ENCODE results near the gene XPA.

Gene XPA

GRCh38 chr9:97651646-97652045 lies 45.5 kb downstream of the XPA start:
- no peak for DNase-seq (ENCODE audit: low read depth in 2 of 2)

GRCh38 chr9:97647996-97648395 lies 49.1 kb downstream of the XPA start:
- no peak for DNase-seq (ENCODE audit: low read depth in 2 of 2)

- DNase-seq (ENCODE audit: low read depth in 2 of 2): no peak
Measured at GRCh38 chr9:97645720-97646119, 51.4 kb downstream of the XPA start.

- DNase-seq (ENCODE audit: low read depth in 2 of 2): no peak
Measured at GRCh38 chr9:97640325-97640724, 56.8 kb downstream of the XPA start.

- no peak for DNase-seq (ENCODE audit: low read depth in 2 of 2)
Measured at GRCh38 chr9:97638666-97639065, 58.5 kb downstream of the XPA start.

GRCh38 chr9:97636903-97637302 lies 60.2 kb downstream of the XPA start:
- no peak for DNase-seq (ENCODE audit: low read depth in 2 of 2)

GRCh38 chr9:97635026-97635425 lies 62.1 kb downstream of the XPA start:
- DNase-seq (ENCODE audit: low read depth in 2 of 2): no peak

- no peak for DNase-seq (ENCODE audit: low read depth in 2 of 2)
Measured at GRCh38 chr9:97633859-97634490, 63.2 kb downstream of the XPA start.

- peak; percentile 87 to 91 for DNase-seq (ENCODE audit: low read depth in 2 of 2)
Measured at GRCh38 chr9:97632985-97633858, 63.9 kb downstream of the XPA start, which contains the start of the genes NCBP1 and TSTD2. Gene NCBP1, plus strand, starts transcription at chr9:97633821. Its CDS starts 61 bp downstream, at chr9:97633882. Gene TSTD2, minus strand, starts transcription at chr9:97633368. Its CDS starts 5,806 bp downstream, at chr9:97627562.

GRCh38 chr9:97632248-97632984 lies 64.7 kb downstream of the XPA start:
- DNase-seq (ENCODE audit: low read depth in 2 of 2): no peak

- no peak for DNase-seq (ENCODE audit: low read depth in 2 of 2)
Measured at GRCh38 chr9:97630591-97630990, 66.5 kb downstream of the XPA start.

GRCh38 chr9:97629156-97629555 lies 68.0 kb downstream of the XPA start:
- DNase-seq (ENCODE audit: low read depth in 2 of 2): no peak

- DNase-seq (ENCODE audit: low read depth in 2 of 2): no peak
Measured at GRCh38 chr9:97628668-97629067, 68.5 kb downstream of the XPA start.

- no peak for DNase-seq (ENCODE audit: low read depth in 2 of 2)
Measured at GRCh38 chr9:97627624-97628023, 69.5 kb downstream of the XPA start.

- DNase-seq (ENCODE audit: low read depth in 2 of 2): no peak
Measured at GRCh38 chr9:97625620-97626019, 71.5 kb downstream of the XPA start.

All from activated CD8-positive, alpha-beta memory T cell treated with anti-CD3 and anti-CD28 coated beads for 4 hours (primary cell).